GM12878 (cell line): Measurements from ENCODE around the gene PSPN. TPM values are rescaled to one million over a fixed set of nuclear protein-coding genes. Genes with fewer than 3 reads are reported as not detected.
"Not testable (repeated sequence)": the region's sequence is repeated elsewhere in the genome, so short reads cannot be mapped to it uniquely, and the experiment has no call there.

ENCODE experiments used
- ATAC-seq: fragments of 200-7000 bp; cut with Tn5 transposase; 3 replicates; pipeline ENCODE4 v1.9.1; 2020; ENCODE audit warnings: mild to moderate bottlenecking, moderate library complexity
- BruUV-seq: library from RNA; stranded (reverse); fragments of 400-500 nt; replicated peaks from 2 replicates; lab custom pipeline; 2021; lab: Mats Ljungman, UMichigan
- CTCF ChIA-PET: fragments of 300-600 bp; sonication (Branson Sonifier 250); formaldehyde crosslinking; extraction: SDS; loops from one replicate; lab custom pipeline; 2021; ENCODE audit warnings: inconsistent platforms; lab: Yijun Ruan, JAX
- POLR2A ChIA-PET: fragments of 350-600 bp; formaldehyde crosslinking; extraction: SDS; loops from one replicate; lab custom pipeline; 2021; ENCODE audit warnings: inconsistent platforms; lab: Charles Lee
- RAD21 ChIA-PET: fragments of 300-600 bp; sonication (Branson Sonifier 250); formaldehyde crosslinking; loops from one replicate; lab custom pipeline; 2023; ENCODE audit warnings: antibody characterized with exemption; ENCODE audit not compliant: unreplicated experiment; lab: Charles Lee
- SMC1A ChIA-PET: fragments of 300-600 bp; sonication (Branson Sonifier 250); formaldehyde crosslinking; loops from one replicate; lab custom pipeline; 2023; ENCODE audit not compliant: unreplicated experiment, uncharacterized antibody; lab: Charles Lee
- DNase-seq: peaks from one replicate; pipeline ENCODE4 v3.0.0-alpha.2; 2011; ENCODE audit warnings: low read depth, low spot score
- FAIRE-seq: peaks from 3 replicates; lab custom pipeline; 2011; peaks lifted over from hg19 to GRCh38; lab: Jason Lieb, UNC
- H2AFZ ChIP-seq: 2 replicates; pipeline ENCODE4 v1.6.0; 2011; ENCODE audit warnings: low read depth, low read length, control low read depth; ENCODE audit not compliant: control insufficient read depth
- H3K27ac ChIP-seq: 2 replicates; pipeline ENCODE4 v1.5.1; 2011; ENCODE audit warnings: control low read depth; ENCODE audit not compliant: control insufficient read depth, insufficient read depth
- H3K27me3 ChIP-seq, 2 experiments: replicated peaks in 1 of 2; 2 replicates each; pipeline versions ENCODE4 v1.6.0 to v1.6.1; 2011; ENCODE audit warnings: low read length in 1 of 2; ENCODE audit not compliant: control insufficient read depth in 2 of 2, insufficient read depth in 2 of 2
- H3K36me3 ChIP-seq, 2 experiments: 2 replicates each; pipeline ENCODE4 v1.5.1; 2011; ENCODE audit warnings: low read length in 1 of 2; ENCODE audit not compliant: control insufficient read depth in 2 of 2, insufficient read depth in 2 of 2
- H3K4me1 ChIP-seq: 2 replicates; pipeline ENCODE4 v1.6.1; 2011; ENCODE audit warnings: mild to moderate bottlenecking, low read length, moderate library complexity, mixed read lengths; ENCODE audit not compliant: control insufficient read depth, insufficient read depth
- H3K4me2 ChIP-seq: 2 replicates; pipeline ENCODE4 v1.6.0; 2011; ENCODE audit warnings: control low read depth; ENCODE audit not compliant: control insufficient read depth, insufficient read depth
- H3K4me3 ChIP-seq: fragments of 200-600 bp; sonication (generic); 2 replicates; pipeline ENCODE4 v1.5.1; 2016
- H3K79me2 ChIP-seq: 2 replicates; pipeline ENCODE4 v1.6.0; 2011; ENCODE audit warnings: low read length; ENCODE audit not compliant: control insufficient read depth, insufficient read depth
- H3K9ac ChIP-seq: 2 replicates; pipeline ENCODE4 v1.8.0; 2011; ENCODE audit warnings: low read length, control low read depth, mixed read lengths; ENCODE audit not compliant: control insufficient read depth, insufficient read depth
- H3K9me3 ChIP-seq: replicated peaks from 3 replicates; pipeline ENCODE4 v1.5.1; 2011; ENCODE audit warnings: mild to moderate bottlenecking, low read length; ENCODE audit not compliant: control insufficient read depth, insufficient read depth
- H4K20me1 ChIP-seq: 2 replicates; pipeline ENCODE4 v1.6.0; 2011; ENCODE audit not compliant: control insufficient read depth, insufficient read depth
- NFYA ChIP-seq: IDR thresholded peaks from 2 replicates; pipeline ENCODE4 v1.6.1; 2011; ENCODE audit warnings: low read depth, mild to moderate bottlenecking, low read length, improper control_type of control experiment, borderline replicate concordance
- USF1 ChIP-seq: IDR thresholded peaks from 2 replicates; pipeline ENCODE4 v1.6.1; 2011; ENCODE audit warnings: borderline replicate concordance, low read depth, mild to moderate bottlenecking, moderate library complexity, mixed read lengths, low read length; ENCODE audit not compliant: insufficient read depth; ENCODE audit errors: extremely low read length
- ZBTB11 ChIP-seq: fragments of 450-650 bp; formaldehyde crosslinking; IDR thresholded peaks from 2 replicates; pipeline ENCODE4 v1.5.0; 2022; ENCODE audit warnings: mild to moderate bottlenecking, missing genetic modification characterization
- WGBS: methylation state at CpG from one replicate; pipeline ENCODE4 v1.1.6; 2016; ENCODE audit warnings: low lambda C conversion rate; ENCODE audit not compliant: insufficient replicate concordance, insufficient coverage; ENCODE audit errors: missing lambda C conversion rate; 5-methylcytosine and 5-hydroxymethylcytosine counted together
- in situ Hi-C: fragments of 300-500 bp; cut with MboI; formaldehyde crosslinking; loops from 9 replicates; pipeline ENCODE4 v1.14.3; 2018; ENCODE audit warnings: mixed read lengths
- intact Hi-C: fragments of 100-400 bp; cut with micrococcal nuclease; formaldehyde crosslinking; loops from one replicate; pipeline ENCODE4 v1.14.2; 2022; ENCODE audit not compliant: unreplicated experiment
- polyA plus RNA-seq, 11 experiments: library from polyadenylated mRNA; depleted of rRNA in 4 of 11; unstranded in 6 of 11; stranded (reverse) in 5 of 11; fragments of >200 nt; fragmentation: Nextera tagmentation in 4 of 11; fragmentation: Illumina TruSeq in 1 of 11; extraction: Ambion mirVana in 4 of 11; extraction: Trizol in 1 of 11; gene quantifications; 1 replicate in 1 of 11; 2 replicates in 10 of 11; pipeline versions ENCODE4 v1.2.1 to v1.2.3, GENCODE V29; 2011 to 2016; ENCODE audit warnings: inconsistent platforms in 2 of 11, missing spikeins in 2 of 11, low read depth in 1 of 11
- total RNA-seq, 4 experiments: library from RNA; depleted of rRNA in 3 of 4; stranded (reverse); fragments of >200 nt in 3 of 4; fragmentation: Illumina TruSeq in 1 of 4; extraction: Trizol in 1 of 4; gene quantifications; 2 replicates each; pipeline versions ENCODE4 v1.2.1 to v1.2.3, GENCODE V29; 2013 to 2021

PSPN gene
- total and polyA plus RNA-seq, 10 of the 15 experiments (the other 5 are each of a cell fraction or from before 2014, with no cell fraction given): 0.27 to 1.2 (median 0.66) TPM

- TF ChIP-seq ZBTB11 (CRISPR knock-in tag) (no peak), NFYA (no peak), USF1 (no peak)
Observed at GRCh38 chr19:6357174-6357573, 18.6 kb downstream of the PSPN start (continued).

GRCh38 chr19:6355321-6356040 is 20.3 kb downstream of the PSPN start:
- H3K36me3 ChIP-seq, H3K4me1 ChIP-seq, FAIRE-seq, RAD21 ChIA-PET, H3K9ac ChIP-seq, intact Hi-C loops, H3K79me2 ChIP-seq, DNase-seq, H3K4me3 ChIP-seq, POLR2A ChIA-PET, SMC1A ChIA-PET, H4K20me1 ChIP-seq, H3K9me3 ChIP-seq, H3K4me2 ChIP-seq, in situ Hi-C loops, H3K27me3 ChIP-seq, H3K27ac ChIP-seq, H2AFZ ChIP-seq, ATAC-seq, BruUV-seq: not testable (repeated sequence)
- 77% methylated on average over 24 of the region's 46 CpGs for WGBS
- CTCF ChIA-PET: interaction anchor here (1.3 kb wide), 1 partner anchor 38 kb away, joined by 4 read pairs; no protein-coding TSS in a partner anchor
